HL-60 (cell line): ENCODE measurements around the gene CHID1.

Experiments used
- DNase-seq, 2 experiments: peaks; one replicate each; pipeline ENCODE4 v3.0.0-alpha.2; 2010 to 2020; ENCODE audit warnings: low read depth in 1 of 2, low spot score in 1 of 2
- H3K27ac ChIP-seq: fragments of 250-450 bp; sonication (Bioruptor Pico); replicated peaks from 2 replicates; pipeline ENCODE4 v1.5.1; 2020; ENCODE audit warnings: mild to moderate bottlenecking, moderate library complexity
- H3K27me3 ChIP-seq: fragments of 250-450 bp; sonication (Bioruptor Pico); 2 replicates; pipeline ENCODE4 v1.5.1; 2021; ENCODE audit warnings: mild to moderate bottlenecking, moderate library complexity; ENCODE audit not compliant: insufficient read depth, poor library complexity, severe bottlenecking
- H3K4me3 ChIP-seq: replicated peaks from 2 replicates; pipeline ENCODE4 v1.5.1; 2011; ENCODE audit warnings: mild to moderate bottlenecking, control low read depth, low read length; ENCODE audit not compliant: insufficient read depth
- CTCF ChIP-seq: IDR thresholded peaks from one replicate; pipeline ENCODE4 v1.5.1; 2011; ENCODE audit warnings: low read length, control low read depth, inconsistent platforms; ENCODE audit not compliant: insufficient read depth
- GABPA ChIP-seq: IDR thresholded peaks from 2 replicates; pipeline ENCODE4 v1.6.1; 2012; ENCODE audit warnings: low read depth
- POLR2AphosphoS5 ChIP-seq: IDR thresholded peaks from 2 replicates; pipeline ENCODE4 v1.6.1; 2012; ENCODE audit warnings: low read depth
- REST ChIP-seq: IDR thresholded peaks from 2 replicates; pipeline ENCODE4 v1.6.1; 2012; ENCODE audit warnings: low read depth; ENCODE audit not compliant: insufficient replicate concordance
- SPI1 ChIP-seq: IDR thresholded peaks from 2 replicates; pipeline ENCODE4 v1.6.1; 2012; ENCODE audit warnings: low read depth, mild to moderate bottlenecking, borderline replicate concordance

Gene CHID1

GRCh38 chr11:836700-837099 is 73.9 kb downstream of the CHID1 start:
- TF ChIP-seq POLR2AphosphoS5, result peak; percentile 42; the same call in 1 of the 2 replicates
- TF ChIP-seq REST, result no peak
- Histone ChIP-seq H3K27ac (no peak overlapping the region), H3K27me3 (no peaks in the 10 kb centered on the region), H3K4me3 (no peak overlapping the region)
- DNase-seq, result no peak

GRCh38 chr11:836274-836673 is 74.3 kb downstream of the CHID1 start:
- H3K4me3 ChIP-seq, result no peak overlapping the region
- no peak overlapping the region for H3K27ac ChIP-seq
- no peak for DNase-seq
- H3K27me3 ChIP-seq, result no peaks in the 10 kb centered on the region
- TF ChIP-seq SPI1, result no peak
- no peak for TF ChIP-seq POLR2AphosphoS5
- no peak for TF ChIP-seq GABPA
- no peak for TF ChIP-seq CTCF
- no peak for TF ChIP-seq REST

GRCh38 chr11:834371-835316 is 76.0 kb downstream of the CHID1 start:
- Histone ChIP-seq H3K27ac (no peak overlapping the region), H3K4me3 (no peak overlapping the region), H3K27me3 (peaks cover 9% of the 10 kb centered on the region)
- TF ChIP-seq GABPA (no peak), POLR2AphosphoS5 (no peak), REST (no peak), CTCF (no peak), SPI1 (no peak)
- DNase-seq, result no peak
